Endothelial cell of umbilical vein (primary cell): Measurements from ENCODE around the gene PLD1. TPM values are rescaled to one million over a fixed set of nuclear protein-coding genes. Genes with fewer than 3 reads are reported as not detected.

ENCODE experiments used
- BruUV-seq: library from RNA; stranded (reverse); fragments of 400-500 nt; replicated peaks from 2 replicates; lab custom pipeline; 2021; lab: Mats Ljungman, UMichigan
- CTCF ChIA-PET: fragments of 300-600, 350-600 bp; sonication (Branson Sonifier 250); formaldehyde crosslinking; loops from one replicate; lab custom pipeline; 2021; ENCODE audit warnings: antibody characterized with exemption, inconsistent platforms; lab: Charles Lee
- POLR2A ChIA-PET: fragments of 300-600, 350-600 bp; sonication (Branson Sonifier 250); formaldehyde crosslinking; loops from one replicate; lab custom pipeline; 2021; ENCODE audit warnings: antibody characterized with exemption, inconsistent platforms; lab: Charles Lee
- DNase-seq: peaks from one replicate; pipeline ENCODE4 v3.0.0-alpha.2; 2011; ENCODE audit warnings: low read depth, low spot score
- FAIRE-seq: peaks from 2 replicates; lab custom pipeline; 2011; peaks lifted over from hg19 to GRCh38; lab: Jason Lieb, UNC
- H2AFZ ChIP-seq: 2 replicates; pipeline ENCODE4 v1.6.0; 2012; ENCODE audit warnings: low read depth, low read length, control low read depth, inconsistent platforms
- H3K27ac ChIP-seq: 2 replicates; pipeline ENCODE4 v1.5.1; 2011; ENCODE audit warnings: low read depth, mild to moderate bottlenecking, control low read depth, low read length, moderate library complexity; ENCODE audit not compliant: insufficient read depth
- H3K27me3 ChIP-seq, 2 experiments: 2 replicates each; pipeline versions ENCODE4 v1.6.0 to v1.6.1; 2011; ENCODE audit warnings: low read length in 2 of 2, mixed read lengths in 1 of 2; ENCODE audit not compliant: control insufficient read depth in 2 of 2, insufficient read depth in 2 of 2
- H3K36me3 ChIP-seq, 2 experiments: 2 replicates in 1 of 2; 3 replicates in 1 of 2; pipeline ENCODE4 v1.5.1; 2011; ENCODE audit warnings: low read length in 2 of 2, mild to moderate bottlenecking in 1 of 2, moderate library complexity in 1 of 2; ENCODE audit not compliant: control insufficient read depth in 2 of 2, insufficient read depth in 2 of 2; ENCODE audit errors: extremely low read depth in 1 of 2
- H3K4me1 ChIP-seq: 3 replicates; pipeline ENCODE4 v1.5.1; 2011; ENCODE audit warnings: mild to moderate bottlenecking, low read length; ENCODE audit not compliant: control insufficient read depth, insufficient read depth; ENCODE audit errors: extremely low read depth
- H3K4me2 ChIP-seq: 2 replicates; pipeline ENCODE4 v1.6.1; 2011; ENCODE audit warnings: low read length, control low read depth, mixed read lengths; ENCODE audit not compliant: insufficient read depth
- H3K4me3 ChIP-seq, 3 experiments: fragments of 200-600 bp in 1 of 3; sonication (generic), shearing (Covaris generic) in 1 of 3; replicated peaks in 1 of 3; 2 replicates each; pipeline ENCODE4 v1.5.1; 2011 to 2016; ENCODE audit warnings: control low read depth in 3 of 3, low read length in 3 of 3, mild to moderate bottlenecking in 2 of 3, inconsistent platforms in 1 of 3, low read depth in 1 of 3, moderate library complexity in 1 of 3; ENCODE audit not compliant: insufficient read depth in 1 of 3
- H3K79me2 ChIP-seq: 2 replicates; pipeline ENCODE4 v1.6.0; 2012; ENCODE audit warnings: low read length, inconsistent platforms; ENCODE audit not compliant: control insufficient read depth, insufficient read depth
- H3K9ac ChIP-seq: replicated peaks from 2 replicates; pipeline ENCODE3; 2011; ENCODE audit warnings: low read length, control low read depth; ENCODE audit not compliant: insufficient read depth; ENCODE audit errors: extremely low read depth
- H3K9me1 ChIP-seq: replicated peaks from 3 replicates; pipeline ENCODE4 v1.6.0; 2011; ENCODE audit warnings: mild to moderate bottlenecking, low read length; ENCODE audit not compliant: control insufficient read depth, insufficient read depth; ENCODE audit errors: extremely low read depth
- H3K9me3 ChIP-seq: replicated peaks from 2 replicates; pipeline ENCODE4 v1.5.1; 2012; ENCODE audit warnings: low read length, inconsistent platforms; ENCODE audit not compliant: control insufficient read depth, insufficient read depth
- H4K20me1 ChIP-seq: replicated peaks from 2 replicates; pipeline ENCODE3; 2011; ENCODE audit warnings: mild to moderate bottlenecking, low read length; ENCODE audit not compliant: control insufficient read depth, insufficient read depth; ENCODE audit errors: extremely low read depth
- CTCF ChIP-seq, 2 donors: IDR thresholded peaks; 1 replicate in 1 of 2; 2 replicates in 1 of 2; pipeline ENCODE4 v1.5.1; 2011; ENCODE audit warnings: low read length in 2 of 2, mild to moderate bottlenecking in 2 of 2, moderate library complexity in 2 of 2, control low read depth in 1 of 2, inconsistent platforms in 1 of 2, low read depth in 1 of 2; ENCODE audit not compliant: insufficient read depth in 1 of 2; ENCODE audit errors: extremely low read depth in 1 of 2
- EZH2 ChIP-seq: IDR thresholded peaks from 2 replicates; pipeline ENCODE4 v1.6.1; 2012; ENCODE audit warnings: borderline replicate concordance, low read depth, mild to moderate bottlenecking, moderate library complexity, low read length, inconsistent platforms; ENCODE audit not compliant: severe bottlenecking
- FOS ChIP-seq: IDR thresholded peaks from 2 replicates; pipeline ENCODE4 v1.6.1; 2011; ENCODE audit warnings: mild to moderate bottlenecking, low read length, moderate library complexity, borderline replicate concordance; ENCODE audit not compliant: insufficient read depth
- GATA2 ChIP-seq: IDR thresholded peaks from 2 replicates; pipeline ENCODE4 v1.7.0; 2011; ENCODE audit warnings: low read depth, mild to moderate bottlenecking, moderate library complexity, mixed read lengths, low read length; ENCODE audit not compliant: insufficient read length, insufficient read depth
- JUN ChIP-seq: IDR thresholded peaks from 2 replicates; pipeline ENCODE4 v1.6.1; 2011; ENCODE audit warnings: borderline replicate concordance, low read depth; ENCODE audit not compliant: insufficient read length, insufficient read depth
- MYC ChIP-seq: IDR thresholded peaks from one replicate; pipeline ENCODE4 v1.6.1; 2011; ENCODE audit warnings: mild to moderate bottlenecking, low read depth, low read length
- POLR2A ChIP-seq: IDR thresholded peaks from 2 replicates; pipeline ENCODE4 v1.6.1; 2012; ENCODE audit warnings: low read depth, mild to moderate bottlenecking, control low read depth, low read length
- POLR2AphosphoS5 ChIP-seq: IDR thresholded peaks from 2 replicates; pipeline ENCODE4 v1.6.1; 2012; ENCODE audit warnings: low read depth, mild to moderate bottlenecking, control low read depth, low read length, moderate library complexity; ENCODE audit not compliant: insufficient read depth
- dilution Hi-C: fragments of 300-500 bp; cut with MboI; formaldehyde crosslinking; loops from one replicate; pipeline ENCODE4 v1.15.0; 2019; ENCODE audit warnings: low sequenced_read_pairs; ENCODE audit not compliant: extremely low pct_ligation_motif_present
- intact Hi-C: fragments of 100-400 bp; cut with micrococcal nuclease; formaldehyde crosslinking; loops from one replicate; pipeline ENCODE4 v1.10.0; 2022
- polyA plus RNA-seq, 4 experiments: library from polyadenylated mRNA; depleted of rRNA in 3 of 4; stranded (reverse) in 3 of 4; unstranded in 1 of 4; fragments of >200 nt; gene quantifications; 2 replicates each; pipeline versions ENCODE4 v1.2.1 to v1.2.3, GENCODE V29; 2011 to 2012; ENCODE audit warnings: missing spikeins in 1 of 4
- total RNA-seq: library from RNA; stranded (reverse); gene quantifications from 2 replicates; pipeline ENCODE4 v1.2.3, GENCODE V29; 2021
- TF ChIP-seq, protein P1 (sequence below): IDR thresholded peaks from 2 replicates; pipeline ENCODE4 v1.6.1; 2011; ENCODE audit not compliant: insufficient read depth, insufficient read length

The PLD1 gene
- total and polyA plus RNA-seq, 2 donors (not counting 3 experiments of a cell fraction or from before 2014, with no cell fraction given) = 42.0 to 108 TPM

GRCh38 chr3:171790574-171790897, 19.7 kb downstream of the PLD1 start:
- dilution Hi-C loops (no loop called here), intact Hi-C loops (loop anchor here (2.0 kb wide), 2 partner anchors 164 to 250 kb away; no protein-coding TSS in a partner anchor)
- POLR2A ChIA-PET = interaction anchor here (1.4 to 1.6 kb wide), 2 partner anchors 19 kb away, joined by 6 to 8 read pairs; partner anchors contain the start of gene PLD1
- H3K9me3 ChIP-seq = no peaks in the 10 kb centered on the region
- H4K20me1 ChIP-seq = no peaks in the 10 kb centered on the region
- H3K9me1 ChIP-seq = no peaks in the 10 kb centered on the region
- H3K27me3 ChIP-seq = no peaks in the 10 kb centered on the region
- DNase-seq = peak; percentile 46
- no TSS peak for BruUV-seq
- H3K4me1 ChIP-seq = peaks cover 65% of the 10 kb centered on the region
- peak overlapping the region; percentile 41 for H3K4me2 ChIP-seq
- H3K4me3 ChIP-seq = no peak overlapping the region
- H3K27ac ChIP-seq = peak overlapping the region; percentile 99
- no peak overlapping the region for H2AFZ ChIP-seq
- peak overlapping the region; percentile 82 for H3K9ac ChIP-seq
- CTCF ChIA-PET = interaction anchor here (0.8 to 3.6 kb wide), 11 partner anchors 11 to 484 kb away, joined by 3 to 23 read pairs (median 5); partner anchors contain the start of gene PLD1
- H3K36me3 ChIP-seq = no peaks in the 10 kb centered on the region
- no peak for FAIRE-seq
- peak; percentile 21 for TF ChIP-seq POLR2A
- TF ChIP-seq, protein P1, sequence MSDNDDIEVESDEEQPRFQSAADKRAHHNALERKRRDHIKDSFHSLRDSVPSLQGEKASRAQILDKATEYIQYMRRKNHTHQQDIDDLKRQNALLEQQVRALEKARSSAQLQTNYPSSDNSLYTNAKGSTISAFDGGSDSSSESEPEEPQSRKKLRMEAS = no peak
- TF ChIP-seq POLR2AphosphoS5 = no peak
- peaks cover 28% of the 10 kb centered on the region for H3K79me2 ChIP-seq

DNA sequence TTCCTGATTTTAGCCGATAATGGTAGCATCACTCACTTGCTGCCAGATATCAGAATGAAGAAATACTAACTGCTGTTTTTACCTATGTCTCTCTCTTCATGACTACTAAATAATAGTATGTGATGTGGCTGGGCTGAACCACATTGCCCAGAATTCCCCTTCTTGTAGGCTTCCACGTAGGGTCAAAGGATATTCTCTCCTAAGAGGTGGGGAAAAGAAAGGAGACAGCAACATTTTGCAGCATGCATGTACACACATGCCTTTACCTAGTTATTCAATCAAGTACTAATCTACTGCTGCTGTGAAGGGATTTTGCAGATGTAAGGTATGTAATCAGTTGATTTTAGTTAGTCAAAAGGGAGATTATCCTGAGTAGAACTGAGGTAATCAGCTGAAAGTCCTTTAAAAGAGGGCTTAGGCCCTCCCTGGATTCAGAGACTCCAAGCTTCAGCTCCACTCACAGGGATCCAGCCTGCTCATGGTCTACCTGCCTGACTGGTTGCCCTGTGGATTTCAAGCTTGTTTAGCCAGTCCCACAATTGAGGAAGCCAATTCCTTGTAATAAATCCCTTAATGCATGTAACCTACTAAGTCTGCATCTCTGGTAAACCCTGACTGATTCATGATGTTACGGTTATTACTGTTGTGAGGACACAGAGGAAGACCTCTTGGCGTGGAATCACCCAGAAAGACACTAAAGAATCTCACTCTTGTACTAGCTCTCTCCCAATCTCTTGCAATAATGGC, 20.4 kb downstream of the PLD1 start:
- FAIRE-seq = no peak
- Histone ChIP-seq H3K27ac (peak overlapping the region; percentile 99), H2AFZ (no peak overlapping the region), H3K79me2 (peaks cover 23% of the 10 kb centered on the region), H3K9me1 (no peaks in the 10 kb centered on the region), H3K4me2 (peak overlapping the region; percentile 2), H3K4me3 (no peak overlapping the region), H3K9me3 (no peaks in the 10 kb centered on the region), H3K4me1 (peaks cover 65% of the 10 kb centered on the region), H3K9ac (peak overlapping the region; percentile 82), H4K20me1 (no peaks in the 10 kb centered on the region), H3K36me3 (no peaks in the 10 kb centered on the region), H3K27me3 (no peaks in the 10 kb centered on the region)
- BruUV-seq = no TSS peak
- POLR2A ChIA-PET = no interaction called here
- dilution Hi-C loops = no loop called here
- TF ChIP-seq CTCF (IDR thresholded peaks at IDR 0.05; ENCODE audit: extremely low read depth in 1 of 2, insufficient read depth in 1 of 2, low read depth in 1 of 2, low read length in 2 of 2) = no peak
- TF ChIP-seq FOS = no peak
- TF ChIP-seq POLR2AphosphoS5 = no peak
- no peak for TF ChIP-seq EZH2
- no peak for TF ChIP-seq JUN
- no peak for TF ChIP-seq GATA2
- TF ChIP-seq MYC = no peak
- no peak for TF ChIP-seq POLR2A
- TF ChIP-seq, protein P1 = no peak
- CTCF ChIA-PET = interaction anchor here (0.8 to 3.6 kb wide), 11 partner anchors 12 to 485 kb away, joined by 3 to 25 read pairs (median 5); partner anchors contain the start of gene PLD1
- intact Hi-C loops = loop anchor here (2.0 kb wide), 2 partner anchors 165 to 251 kb away; no protein-coding TSS in a partner anchor
- no peak for DNase-seq
